ENCODE results near the gene ARMH2.

ARMH2 gene

DNA sequence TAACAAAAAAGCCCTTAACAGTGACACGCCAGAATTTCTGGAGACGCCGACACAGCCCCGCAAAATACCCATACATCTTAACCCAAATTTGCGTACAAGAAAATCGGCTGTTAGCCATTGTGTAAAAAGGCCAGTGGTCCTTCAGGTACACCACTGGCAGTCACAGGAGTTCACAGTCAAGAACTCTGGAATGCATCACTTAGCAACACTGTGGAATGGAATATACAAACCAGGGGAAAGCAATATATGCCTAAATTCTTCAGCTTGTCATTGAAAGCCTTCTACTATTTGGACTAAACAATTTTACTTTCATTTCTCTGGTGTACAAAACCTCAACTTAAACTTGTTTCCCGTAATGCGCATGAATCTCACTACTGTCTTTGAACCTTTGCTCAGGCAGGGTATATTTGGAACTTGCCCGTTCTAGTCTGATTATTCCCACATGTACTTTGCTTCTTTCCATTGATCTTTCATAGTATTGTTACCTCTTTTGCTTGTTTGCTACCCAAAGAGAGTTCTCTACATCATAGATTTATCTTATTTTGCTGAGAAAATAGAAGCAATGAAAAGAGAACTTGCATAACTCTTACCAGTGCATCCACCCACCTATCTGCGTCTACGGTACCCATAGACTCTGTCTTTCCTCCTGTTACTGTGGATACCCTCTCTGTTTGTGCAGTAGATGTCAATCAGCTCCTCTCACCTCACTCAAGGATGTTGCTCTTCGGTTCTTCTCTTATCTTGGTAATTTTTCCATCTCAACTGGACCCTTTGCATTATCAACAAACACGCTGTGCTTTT lies at the start of gene ARMH2:
ARMH2 (minus strand) TSS at position 178 of the 801 bp plus-strand sequence; CDS start at position 118, 60 bp downstream.
- DNase-seq, result no peak

DNA sequence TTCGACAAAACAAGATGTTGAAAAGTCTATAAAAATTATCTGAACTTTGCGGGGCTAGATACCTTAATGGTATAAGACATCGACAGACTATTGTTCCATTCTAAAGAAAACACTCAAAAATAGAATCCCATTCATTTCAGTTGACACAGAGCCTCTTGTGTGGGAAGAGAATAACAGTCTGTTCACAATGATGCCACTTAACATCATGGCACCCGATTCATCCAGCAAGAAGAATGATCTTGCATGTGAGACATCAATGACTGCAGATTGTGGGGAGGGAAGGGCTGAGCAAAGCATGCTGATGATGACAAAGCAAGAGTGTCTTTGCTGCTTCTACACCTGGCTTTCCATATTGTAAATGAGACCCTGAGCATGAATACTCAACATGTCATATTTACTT lies 49.7 kb upstream of the ARMH2 start:
- DNase-seq, result no peak

DNA sequence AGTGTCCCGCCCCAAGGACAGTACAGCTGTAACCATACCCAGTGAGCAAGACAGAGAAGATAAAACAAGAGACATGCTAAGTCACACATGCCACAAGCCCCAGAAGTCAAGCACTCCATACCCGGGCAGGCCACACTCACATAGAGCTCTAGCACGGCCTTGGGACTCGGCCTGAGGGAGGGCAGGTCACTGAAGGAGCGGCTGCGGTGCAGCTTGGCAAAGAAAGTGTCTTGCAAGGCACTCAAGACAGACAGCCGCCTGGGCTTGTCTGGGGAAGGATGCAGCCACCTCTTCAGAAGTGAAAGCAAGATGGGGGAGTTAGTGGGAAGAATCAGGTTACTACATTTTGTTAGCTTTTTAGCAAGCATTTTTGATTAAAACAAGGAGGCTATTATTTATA lies 48.7 kb upstream of the ARMH2 start:
- no peak for DNase-seq

DNA sequence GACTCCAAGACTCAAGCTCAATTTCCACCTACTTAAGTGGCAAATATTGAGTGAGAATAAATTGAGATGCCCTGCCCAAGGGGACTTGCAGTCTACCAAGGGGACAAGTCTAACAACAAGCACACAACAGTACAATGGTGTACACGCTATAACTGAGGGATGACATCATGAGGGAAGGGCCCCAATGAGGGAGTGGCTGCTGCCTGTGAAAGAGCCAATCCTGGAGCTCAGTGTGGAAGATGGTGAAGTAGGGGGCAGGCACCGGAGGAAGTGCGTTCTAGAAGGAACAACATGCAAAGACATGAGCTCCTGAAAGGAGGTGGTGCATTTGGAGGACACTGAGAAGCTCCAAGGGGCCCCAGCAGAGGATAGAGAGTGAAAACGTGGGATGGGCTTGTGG lies 46.9 kb upstream of the ARMH2 start:
- no peak for DNase-seq

DNA sequence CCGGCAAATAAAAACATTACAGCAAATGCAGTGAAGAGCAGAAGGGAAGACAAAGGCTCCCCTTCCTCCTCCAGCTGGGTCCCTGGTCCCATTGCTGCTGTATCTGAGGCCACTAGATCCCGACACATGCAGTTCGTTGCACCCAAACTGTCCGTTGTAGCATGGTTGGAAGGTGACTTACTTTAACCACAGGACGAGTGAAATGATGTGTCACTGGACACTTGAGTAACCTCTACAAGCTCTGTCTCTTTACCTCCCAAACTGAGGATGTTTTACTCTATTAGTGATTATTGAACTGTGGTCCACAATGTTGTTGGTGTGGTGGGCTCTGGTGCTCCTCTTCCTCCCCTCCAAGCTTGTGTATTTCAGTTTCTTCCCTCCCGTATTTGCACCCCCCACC lies 46.2 kb upstream of the ARMH2 start:
- no peak for DNase-seq

DNA sequence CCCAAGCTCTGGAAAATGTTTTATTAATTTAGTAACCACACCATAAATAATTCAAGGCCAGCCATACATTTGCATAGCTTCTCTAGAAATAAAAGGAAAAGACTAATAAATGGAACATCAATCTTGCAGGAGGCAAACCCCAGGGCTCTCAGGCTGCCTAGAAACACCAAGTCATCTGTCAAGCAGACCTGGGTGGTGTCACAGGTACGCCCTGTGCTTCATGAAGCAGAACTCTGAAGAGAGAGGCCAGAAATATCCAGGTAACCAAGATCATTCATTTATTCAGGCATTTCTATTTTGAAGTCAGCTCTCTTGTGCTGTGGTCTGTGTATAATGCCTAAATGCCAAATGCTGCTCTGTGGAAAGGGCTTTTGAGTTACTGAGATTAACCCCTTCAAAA lies 45.3 kb upstream of the ARMH2 start:
- DNase-seq, result no peak

DNA sequence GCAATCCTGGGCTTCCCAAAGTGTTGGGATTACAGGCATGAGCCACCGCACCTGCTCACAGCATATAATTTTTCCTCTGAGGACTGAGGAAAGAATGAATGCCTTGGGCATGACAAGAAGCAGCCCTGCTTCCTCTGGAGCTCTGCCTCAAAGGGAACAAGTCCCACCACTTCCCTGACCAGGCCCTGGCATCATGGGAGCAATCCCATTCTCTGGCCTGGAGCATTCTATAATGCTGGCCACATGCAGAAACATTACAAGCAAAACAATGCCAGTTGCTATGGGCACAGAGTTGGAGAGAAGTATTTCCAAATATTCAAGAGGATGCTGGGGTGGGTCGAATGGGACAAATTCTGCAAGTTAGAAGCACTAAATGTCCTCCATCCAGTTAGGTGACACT lies 41.5 kb upstream of the ARMH2 start:
- DNase-seq, result no peak

DNA sequence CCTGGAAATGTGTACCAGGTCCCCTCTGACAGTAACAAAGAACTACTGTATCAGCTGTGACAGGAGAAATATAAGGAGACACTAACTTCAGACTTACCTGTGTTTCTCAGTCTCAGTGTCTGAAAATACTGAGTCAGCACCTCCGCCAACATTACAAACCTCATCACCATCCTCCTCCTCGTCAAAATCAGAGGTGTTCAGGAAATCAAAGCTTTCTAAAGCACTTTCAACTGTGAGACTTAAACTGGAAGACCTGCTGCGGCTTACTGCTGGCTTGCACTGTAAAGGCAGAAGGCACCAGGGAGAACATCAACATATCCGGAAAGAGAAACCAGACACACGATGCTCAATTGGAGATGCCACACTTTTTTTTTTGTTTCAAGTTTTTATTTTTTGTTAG lies 40.3 kb upstream of the ARMH2 start:
- no peak for DNase-seq

DNA sequence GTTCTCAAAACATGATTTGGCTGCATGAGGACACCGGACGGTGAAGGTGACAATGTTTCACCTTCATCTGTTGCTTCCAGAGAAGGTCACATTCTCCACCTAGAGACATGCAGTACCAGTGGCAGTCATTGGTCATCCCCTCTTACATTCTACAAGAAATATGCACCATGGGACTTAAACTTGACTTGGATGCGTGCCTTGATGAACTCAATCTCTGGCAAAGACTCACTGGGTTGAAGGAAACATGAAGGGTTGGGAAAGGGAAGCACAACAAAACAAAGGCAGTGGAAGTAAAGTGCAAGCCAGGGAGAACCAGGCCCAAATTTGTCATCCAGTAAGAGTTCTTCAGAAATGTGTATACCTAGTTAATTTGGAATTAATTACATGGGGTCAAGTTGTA lies 39.4 kb upstream of the ARMH2 start:
- no peak for DNase-seq

DNA sequence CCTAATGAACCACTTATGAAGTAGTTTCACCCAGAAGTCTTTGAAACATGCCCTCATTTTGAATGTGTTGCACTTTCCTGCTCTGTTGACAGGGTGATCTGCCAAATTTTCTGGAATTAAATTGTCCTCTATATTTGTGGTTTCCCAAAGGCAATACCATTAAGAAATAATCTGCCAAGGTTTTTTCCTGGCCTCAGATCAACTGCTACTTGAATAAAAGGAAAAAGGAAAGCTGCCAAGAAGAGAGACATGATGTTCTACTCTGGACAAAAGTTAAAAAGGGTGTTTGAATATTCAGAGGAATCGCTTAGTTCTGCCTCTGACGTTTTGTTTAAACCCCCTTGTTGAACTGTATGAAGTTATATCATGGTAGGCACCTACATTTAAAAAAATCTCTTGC lies 37.4 kb upstream of the ARMH2 start:
- no peak for DNase-seq

DNA sequence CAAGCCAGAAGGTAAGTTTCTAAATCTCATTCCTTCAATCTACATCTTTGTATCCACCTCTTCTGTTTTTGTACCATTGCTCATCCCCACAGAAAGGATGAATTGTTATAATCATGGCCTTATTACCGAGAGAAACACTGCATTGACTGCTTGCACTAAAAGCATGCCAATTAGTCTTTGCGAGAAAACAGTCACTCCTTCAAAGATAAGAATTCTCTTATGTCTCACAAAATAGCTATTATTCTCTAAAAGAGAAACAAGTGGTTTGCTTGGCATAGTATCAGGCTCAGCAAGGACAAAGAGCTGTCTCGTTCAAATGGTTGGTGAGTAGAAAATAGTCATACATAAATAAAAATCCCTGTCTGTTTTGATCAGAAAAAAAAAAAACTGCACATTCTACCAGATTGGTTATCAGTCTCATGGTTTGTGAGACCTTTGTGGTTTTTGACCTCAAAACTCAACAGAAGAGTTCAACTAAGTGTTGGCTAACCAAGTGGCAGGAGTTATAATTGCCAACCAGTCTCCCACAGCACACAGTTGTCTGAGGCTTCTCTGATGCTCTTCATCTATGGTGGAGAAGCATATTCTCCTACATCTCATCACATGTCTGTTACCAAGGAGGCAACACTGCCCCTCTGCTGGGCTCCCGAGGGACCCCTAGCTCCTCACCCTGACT lies 35.1 kb upstream of the ARMH2 start:
- no peak for DNase-seq

DNA sequence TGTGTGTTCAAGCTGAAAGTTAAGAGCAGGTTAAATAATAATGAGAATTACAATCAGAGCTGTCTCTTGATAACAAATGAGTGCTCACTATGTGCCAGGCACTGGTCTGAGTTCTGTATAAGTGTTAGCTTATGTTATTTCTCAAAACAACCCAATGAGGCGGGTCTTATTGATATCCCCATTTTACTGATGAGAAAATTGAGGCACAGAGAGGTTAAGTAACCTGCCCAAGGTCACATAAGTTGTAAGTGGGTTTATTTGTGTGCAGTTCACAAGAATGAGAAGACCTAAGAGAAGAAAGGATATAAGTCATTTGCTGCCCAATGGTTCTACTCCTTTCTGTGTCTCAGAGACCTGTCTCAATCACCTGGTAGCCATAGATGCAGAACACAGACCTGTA lies 34.1 kb upstream of the ARMH2 start:
- no peak for DNase-seq

DNA sequence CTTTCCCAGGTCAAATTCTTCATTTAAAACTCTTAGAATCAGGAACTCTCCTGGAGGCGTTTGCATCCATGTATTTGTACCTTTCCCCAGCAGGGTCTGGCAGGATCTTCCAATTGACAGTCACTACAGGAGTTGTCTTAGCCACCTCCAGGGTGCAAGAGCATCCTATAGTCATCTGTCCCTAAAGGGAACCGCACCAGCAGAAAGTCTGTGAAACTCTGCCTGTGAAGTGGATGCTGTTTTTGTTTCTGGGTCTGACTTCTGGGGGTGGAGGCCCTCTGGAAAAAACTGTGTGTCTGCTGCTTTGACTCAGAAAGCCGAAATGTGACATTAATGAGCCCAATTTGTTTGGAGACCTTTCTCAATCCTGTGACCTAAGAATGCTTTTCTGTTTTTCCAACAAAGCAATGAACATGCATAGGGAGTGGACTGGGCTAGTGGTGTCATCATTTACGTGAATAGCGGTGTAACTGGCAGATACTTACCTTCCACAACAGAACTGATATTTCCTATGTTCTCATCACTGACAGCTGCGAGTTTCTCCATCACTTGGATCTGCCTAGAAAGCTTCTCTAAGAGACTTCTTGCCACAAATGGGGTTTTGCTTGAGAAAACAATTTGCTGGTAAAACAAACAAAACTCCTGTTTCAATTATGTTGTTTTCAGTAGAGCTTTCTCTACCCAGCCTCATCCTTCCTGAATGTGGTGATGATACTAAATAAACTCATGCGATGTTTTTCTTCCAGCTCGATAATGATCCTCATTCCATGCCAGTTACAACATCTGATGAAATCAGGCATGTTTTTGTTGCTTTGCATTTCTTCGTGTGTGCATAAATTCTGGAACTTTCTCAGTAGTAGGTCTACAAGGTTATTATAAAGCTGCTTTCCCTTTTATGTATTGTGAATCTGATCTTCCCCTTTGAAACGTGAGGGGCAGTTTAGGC lies 33.3 kb upstream of the ARMH2 start:
- DNase-seq, result peak; percentile 19

DNA sequence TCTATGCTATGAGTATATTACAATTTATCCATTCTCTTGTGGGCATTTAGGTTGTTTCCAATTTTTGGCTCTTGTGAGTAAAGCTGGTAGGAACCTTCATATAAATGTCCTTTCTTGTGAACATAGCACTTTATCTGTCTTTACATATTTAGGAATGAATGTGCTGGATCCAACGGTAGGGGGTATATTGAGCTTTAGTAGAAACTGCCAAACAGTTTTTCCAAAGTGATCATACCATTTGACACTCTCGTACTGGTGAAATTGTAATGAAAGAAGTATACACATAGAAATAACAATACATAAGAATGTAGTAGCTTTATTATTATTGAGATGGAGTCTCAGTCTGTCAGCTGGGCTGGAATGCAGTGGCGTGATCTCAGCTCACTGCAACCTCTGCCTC lies 30.9 kb upstream of the ARMH2 start:
- no peak for DNase-seq

DNA sequence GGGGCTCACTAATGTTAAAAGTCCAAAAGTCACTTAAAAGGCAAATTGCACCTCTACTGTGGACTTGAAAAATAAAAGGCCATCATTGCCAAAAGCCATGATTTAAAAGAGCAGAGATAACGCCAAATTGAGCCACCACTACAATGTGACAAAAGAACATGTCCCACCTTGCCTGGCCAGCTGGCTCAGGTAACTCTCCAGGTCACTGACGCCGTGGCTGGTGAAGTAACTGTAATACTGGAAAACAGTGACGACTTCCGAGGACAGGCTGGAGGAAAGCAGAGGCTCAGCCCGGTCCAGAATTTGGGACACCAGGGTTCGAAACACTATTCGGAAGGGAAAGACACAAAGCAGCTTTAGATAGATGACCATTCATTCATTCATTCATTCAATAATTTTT lies 29.3 kb upstream of the ARMH2 start:
- no peak for DNase-seq

DNA sequence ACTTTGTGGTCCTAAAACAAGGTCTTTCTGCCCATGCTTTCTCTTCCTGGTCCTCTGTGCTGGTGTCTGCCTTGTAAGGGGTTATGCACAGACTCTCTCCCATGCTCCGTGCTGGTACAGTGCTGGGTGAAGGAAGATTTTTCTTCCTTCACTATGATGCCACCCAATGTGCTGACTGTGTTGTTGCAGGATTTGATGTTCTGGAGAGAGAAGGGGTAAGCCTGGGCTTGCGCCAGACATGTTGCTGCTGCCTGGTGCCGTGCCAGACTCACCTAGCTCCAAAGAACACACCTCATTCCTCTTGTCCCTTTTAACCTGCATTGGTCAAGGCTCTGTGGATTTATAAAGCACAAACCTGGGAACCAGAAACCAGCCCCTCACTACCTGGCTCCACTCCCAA lies 28.4 kb upstream of the ARMH2 start:
- no peak for DNase-seq

DNA sequence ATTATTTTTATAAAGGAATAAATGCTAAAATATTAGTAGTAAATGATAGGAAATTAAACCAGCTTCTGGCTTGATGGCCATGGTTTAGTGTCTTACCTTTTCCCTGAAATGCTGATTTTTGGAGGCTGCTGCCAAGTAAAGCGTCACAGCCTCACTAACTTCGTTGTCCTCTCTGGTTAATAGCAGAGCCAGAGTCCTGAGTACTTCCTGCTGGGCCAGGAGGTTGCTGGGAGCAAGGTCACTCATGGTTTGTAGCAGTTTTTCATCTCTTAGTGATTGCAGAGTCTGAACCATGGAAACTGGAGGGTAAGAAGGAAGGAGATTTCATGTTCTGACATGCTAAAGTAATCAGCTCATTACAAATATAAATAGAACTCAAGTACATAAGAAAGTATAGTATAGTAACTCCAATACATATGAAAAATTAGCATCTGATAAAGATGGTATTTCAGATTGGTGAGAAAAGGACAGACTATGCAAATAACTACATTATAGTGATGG lies 26.5 kb upstream of the ARMH2 start:
- DNase-seq, result no peak

DNA sequence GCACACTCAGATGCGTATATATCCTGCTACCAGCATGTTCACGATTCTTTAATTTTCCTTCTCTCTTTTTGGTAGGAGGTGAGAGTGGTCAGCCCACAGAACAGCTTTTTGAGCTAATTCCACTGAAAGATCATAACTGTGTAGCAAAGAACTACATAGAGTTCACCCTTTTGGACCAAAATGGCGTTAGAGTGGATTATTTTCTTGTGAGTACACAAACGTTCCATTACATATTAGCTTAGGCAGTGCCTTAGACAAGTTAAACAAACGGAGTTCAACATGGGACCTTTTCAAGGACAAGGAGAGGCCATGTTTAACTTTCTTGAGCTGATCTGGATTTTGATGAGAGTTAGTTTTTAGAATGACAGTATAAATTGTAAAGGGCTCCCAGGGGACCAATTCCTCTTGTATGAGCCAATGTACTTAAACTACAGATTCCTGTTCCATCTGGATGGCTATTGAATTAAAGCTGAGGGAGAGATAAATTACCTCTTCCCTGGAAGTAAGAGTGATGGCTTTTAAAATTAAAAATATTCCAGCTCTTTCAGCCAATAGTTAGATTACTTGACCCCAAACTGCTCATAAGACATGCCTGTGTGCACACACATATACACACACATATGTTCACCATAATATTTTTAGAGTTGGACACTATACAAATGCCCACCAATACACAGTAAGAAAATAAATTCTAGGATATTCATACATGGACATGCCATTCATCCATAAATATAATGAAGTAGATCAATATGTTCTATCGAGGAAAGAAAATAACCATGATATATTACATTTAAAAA lies 25.6 kb upstream of the ARMH2 start:
- no peak for DNase-seq

DNA sequence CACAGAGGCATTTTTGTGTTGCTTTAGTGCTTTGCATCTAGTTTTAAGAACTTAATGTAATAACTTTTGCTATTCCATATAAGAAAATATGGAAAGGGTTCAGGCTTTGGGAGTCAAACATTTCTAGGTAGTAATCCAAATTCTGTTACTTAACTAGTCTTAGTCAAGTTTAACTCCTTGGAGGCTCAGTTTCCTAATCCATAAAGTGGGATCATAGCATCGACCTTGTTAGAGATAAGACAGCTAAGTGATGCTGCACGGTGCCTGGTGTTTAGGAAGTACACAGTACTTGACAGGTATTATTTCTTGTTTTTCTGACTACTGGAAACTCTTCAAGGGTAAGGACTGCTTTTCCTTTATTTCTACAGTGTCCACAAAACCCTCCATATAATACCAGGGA lies 24.5 kb upstream of the ARMH2 start:
- DNase-seq, result no peak

DNA sequence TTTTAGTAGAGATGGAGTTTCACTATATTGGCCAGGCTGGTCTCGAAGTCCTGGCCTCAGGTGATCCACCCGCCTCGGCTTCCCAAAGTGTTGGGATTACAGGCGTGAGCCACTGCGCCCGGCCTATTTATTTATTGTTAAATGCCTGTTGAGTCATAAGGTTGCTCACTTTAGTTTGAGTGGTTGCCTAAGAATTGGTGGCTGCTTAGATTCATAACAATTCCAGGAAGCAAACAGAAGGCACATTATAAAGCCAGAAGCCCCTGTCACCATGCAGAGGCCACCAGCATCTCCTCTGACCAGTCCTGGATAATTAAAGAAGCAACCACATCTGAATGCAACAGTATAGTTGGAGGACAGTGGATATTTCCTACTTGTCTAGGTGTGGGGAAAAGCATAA lies 24.0 kb upstream of the ARMH2 start:
- DNase-seq, result no peak

DNA sequence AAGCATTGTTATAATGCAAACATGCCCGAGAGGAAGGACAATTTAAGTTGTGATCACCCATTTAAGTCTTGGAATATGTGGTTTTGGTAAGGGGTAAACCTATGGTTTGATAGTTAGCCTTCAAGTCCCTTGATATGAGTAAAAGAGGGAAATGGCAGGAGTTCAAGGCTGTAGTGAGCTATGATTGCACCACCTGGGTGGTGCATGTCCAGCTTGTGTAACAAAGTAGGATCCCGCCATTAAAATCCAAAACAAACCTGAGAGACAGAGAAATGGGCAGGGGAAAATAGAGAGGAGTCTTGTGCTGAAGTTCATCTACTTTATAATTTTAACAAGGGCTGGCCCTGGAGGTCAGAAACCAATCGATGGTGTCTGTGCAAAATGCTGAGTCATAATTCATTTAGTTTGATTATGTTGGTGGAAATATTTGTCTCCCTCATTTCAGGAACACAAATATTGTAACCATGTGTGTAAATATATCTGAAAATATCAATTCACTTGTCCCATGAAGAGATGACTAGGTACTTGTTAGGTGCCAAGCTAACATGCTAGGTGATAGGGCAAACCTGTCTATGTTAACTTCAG lies 23.2 kb upstream of the ARMH2 start:
- no peak for DNase-seq

DNA sequence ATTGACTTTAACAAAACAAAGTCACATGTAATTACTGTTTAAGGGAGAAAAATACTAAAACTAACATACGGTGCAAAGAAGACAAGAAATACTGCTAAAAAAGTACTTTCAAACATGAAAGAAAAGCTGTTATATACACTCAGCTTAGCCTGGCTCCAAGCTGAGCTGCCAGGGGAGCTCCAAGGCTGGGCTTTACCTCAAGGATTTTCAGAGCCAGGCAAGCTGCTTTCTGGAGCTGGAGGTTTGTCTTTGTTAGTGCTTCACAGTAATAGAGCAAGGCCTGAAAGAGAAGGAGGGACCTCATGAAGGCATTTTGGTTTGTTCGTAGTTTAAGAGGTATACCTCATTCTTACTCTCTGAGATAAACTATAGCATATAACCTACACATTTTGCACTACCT lies 19.6 kb upstream of the ARMH2 start:
- no peak for DNase-seq
